SK-N-SH (cell line): ENCODE measurements around the gene SEMA4B. TPM values are rescaled to one million over a fixed set of nuclear protein-coding genes. Genes with fewer than 3 reads are reported as not detected.

Experiments
- CTCF ChIA-PET: fragments of 300-600, 350-600 bp; formaldehyde crosslinking; extraction: SDS; loops from one replicate; lab custom pipeline; 2021; lab: Yijun Ruan, JAX
- POLR2A ChIA-PET: fragments of 350-600 bp; sonication (Branson Sonifier 250); formaldehyde crosslinking; extraction: SDS; loops from one replicate; lab custom pipeline; 2020; ENCODE audit warnings: antibody characterized with exemption, inconsistent platforms; lab: Yijun Ruan, JAX
- DNase-seq: peaks from one replicate; pipeline ENCODE4 v3.0.0; 2012
- H2AFZ ChIP-seq: fragments of 200-600 bp; sonication (generic); 2 replicates; pipeline ENCODE4 v1.8.1; 2016; ENCODE audit warnings: antibody characterized with exemption, mild to moderate bottlenecking, low read depth
- H3F3A ChIP-seq: fragments of 200-600 bp; sonication (generic); replicated peaks from 2 replicates; pipeline ENCODE3; 2016; ENCODE audit warnings: antibody characterized with exemption, mild to moderate bottlenecking; ENCODE audit not compliant: insufficient read depth
- H3K27ac ChIP-seq, 2 experiments: fragments of 200-500 bp in 1 of 2; fragments of 200-600 bp in 1 of 2; sonication (Bioruptor generic) in 1 of 2; sonication (generic), shearing (Covaris generic) in 1 of 2; 2 replicates each; pipeline versions ENCODE4 v1.5.1 to v1.6.1; 2014 to 2016; ENCODE audit warnings: low read depth in 2 of 2, inconsistent platforms in 1 of 2, low read length in 1 of 2, mild to moderate bottlenecking in 1 of 2, mixed read lengths in 1 of 2
- H3K27me3 ChIP-seq: fragments of 200-600 bp; sonication (generic), shearing (Covaris generic); 2 replicates; pipeline ENCODE4 v1.6.1; 2016; ENCODE audit warnings: mixed run types; ENCODE audit not compliant: insufficient read depth
- H3K36me3 ChIP-seq, 2 experiments: fragments of 200-500 bp in 1 of 2; fragments of 200-600 bp in 1 of 2; sonication (Bioruptor generic) in 1 of 2; sonication (generic) in 1 of 2; replicated peaks in 1 of 2; 2 replicates each; pipeline versions ENCODE3 to v1.5.1; 2014 to 2016; ENCODE audit warnings: low read length in 1 of 2, mild to moderate bottlenecking in 1 of 2; ENCODE audit not compliant: insufficient read depth in 2 of 2, control insufficient read depth in 1 of 2
- H3K4me1 ChIP-seq, 2 experiments: fragments of 200-500 bp in 1 of 2; fragments of 200-600 bp in 1 of 2; sonication (Bioruptor generic) in 1 of 2; sonication (generic), shearing (Covaris generic) in 1 of 2; 2 replicates each; pipeline versions ENCODE4 v1.5.1 to v1.6.1; 2014 to 2016; ENCODE audit warnings: low read depth in 1 of 2, low read length in 1 of 2, mixed run types in 1 of 2; ENCODE audit not compliant: insufficient read depth in 2 of 2, control insufficient read depth in 1 of 2
- H3K4me2 ChIP-seq: fragments of 200-600 bp; sonication (generic), shearing (Covaris generic); 2 replicates; pipeline ENCODE4 v1.6.1; 2017; ENCODE audit warnings: mixed run types
- H3K4me3 ChIP-seq, 2 experiments: fragments of 200-500 bp in 1 of 2; fragments of 200-600 bp in 1 of 2; sonication (Bioruptor generic) in 1 of 2; sonication (generic), shearing (Covaris generic) in 1 of 2; 2 replicates each; pipeline versions ENCODE4 v1.5.1 to v1.8.1; 2014 to 2016; ENCODE audit warnings: low read depth in 2 of 2, inconsistent platforms in 1 of 2, low read length in 1 of 2, mild to moderate bottlenecking in 1 of 2, mixed read lengths in 1 of 2, moderate library complexity in 1 of 2
- H3K79me2 ChIP-seq: fragments of 200-600 bp; sonication (generic); 2 replicates; pipeline ENCODE4 v1.8.1; 2017; ENCODE audit warnings: mild to moderate bottlenecking; ENCODE audit not compliant: insufficient read depth
- H3K9ac ChIP-seq: fragments of 200-600 bp; sonication (generic); 2 replicates; pipeline ENCODE4 v1.6.1; 2017; ENCODE audit warnings: mixed run types
- H3K9me2 ChIP-seq: fragments of 200-600 bp; sonication (generic); 2 replicates; pipeline ENCODE4 v1.6.1; 2017; ENCODE audit warnings: mixed run types
- H3K9me3 ChIP-seq: fragments of 200-600 bp; sonication (generic); 2 replicates; pipeline ENCODE4 v1.6.1; 2017; ENCODE audit warnings: mixed run types, mild to moderate bottlenecking, moderate library complexity
- H4K20me1 ChIP-seq: fragments of 200-600 bp; sonication (generic); 2 replicates; pipeline ENCODE4 v1.6.1; 2017; ENCODE audit warnings: mild to moderate bottlenecking, mixed run types; ENCODE audit not compliant: insufficient read depth
- ELF1 ChIP-seq: IDR thresholded peaks from 2 replicates; pipeline ENCODE4 v1.4.0; 2012
- EP300 ChIP-seq, 2 experiments: IDR thresholded peaks; 2 replicates each; pipeline versions ENCODE4 v1.4.0 to v1.6.1; 2012; ENCODE audit warnings: borderline replicate concordance in 1 of 2, low read depth in 1 of 2, low read length in 1 of 2
- FOXJ3 ChIP-seq: sonication (generic); formaldehyde crosslinking; IDR thresholded peaks from 2 replicates; pipeline ENCODE4 v1.5.1; 2020; ENCODE audit warnings: mild to moderate bottlenecking, missing genetic modification reagents
- GATA2 ChIP-seq: sonication (generic); formaldehyde crosslinking; IDR thresholded peaks from 2 replicates; pipeline ENCODE4 v1.5.0; 2020; ENCODE audit warnings: mild to moderate bottlenecking, missing genetic modification reagents
- IRF3 ChIP-seq: fragments of 150-350 bp; IDR thresholded peaks from 2 replicates; pipeline ENCODE4 v1.6.1; 2016; ENCODE audit warnings: mild to moderate bottlenecking, low read depth, low read length
- MAX ChIP-seq: IDR thresholded peaks from 2 replicates; pipeline ENCODE4 v1.4.0; 2012; ENCODE audit warnings: low read depth
- MEF2A ChIP-seq: IDR thresholded peaks from 2 replicates; pipeline ENCODE4 v1.4.0; 2012; ENCODE audit warnings: low read depth, borderline replicate concordance
- MXI1 ChIP-seq: IDR thresholded peaks from 2 replicates; pipeline ENCODE4 v1.6.1; 2012; ENCODE audit warnings: mild to moderate bottlenecking, low read depth, low read length, improper control_type of control experiment
- NFIC ChIP-seq: IDR thresholded peaks from 2 replicates; pipeline ENCODE4 v1.4.0; 2012; ENCODE audit warnings: borderline replicate concordance
- NRF1 ChIP-seq: IDR thresholded peaks from 2 replicates; pipeline ENCODE4 v1.6.1; 2012; ENCODE audit warnings: low read depth, mild to moderate bottlenecking, low read length
- PBX3 ChIP-seq: IDR thresholded peaks from 2 replicates; pipeline ENCODE4; 2012
- POLR2AphosphoS5 ChIP-seq: IDR thresholded peaks from 2 replicates; pipeline ENCODE4 v1.6.1; 2012; ENCODE audit warnings: low read depth, low read length
- RXRA ChIP-seq: IDR thresholded peaks from 2 replicates; pipeline ENCODE4 v1.4.0; 2012; ENCODE audit warnings: low read depth, mild to moderate bottlenecking, borderline replicate concordance
- TAF1 ChIP-seq: IDR thresholded peaks from 2 replicates; pipeline ENCODE4 v1.6.1; 2012; ENCODE audit warnings: low read depth, mild to moderate bottlenecking, low read length, moderate library complexity, borderline replicate concordance
- TCF12 ChIP-seq: IDR thresholded peaks from 2 replicates; pipeline ENCODE4 v1.4.0; 2012
- USF2 ChIP-seq: fragments of 150-350 bp; IDR thresholded peaks from 2 replicates; pipeline ENCODE4 v1.6.1; 2017; ENCODE audit warnings: antibody characterized with exemption, low read length, low read depth, borderline replicate concordance
- YY1 ChIP-seq: IDR thresholded peaks from 2 replicates; pipeline ENCODE4 v1.4.0; 2012; ENCODE audit warnings: low read depth, mild to moderate bottlenecking
- WGBS: methylation state at CpG from one replicate; pipeline ENCODE4 v1.1.6; 2017; ENCODE audit warnings: low lambda C conversion rate; 5-methylcytosine and 5-hydroxymethylcytosine counted together
- polyA plus RNA-seq, 3 experiments: library from polyadenylated mRNA; depleted of rRNA; stranded (reverse); fragments of >200 nt; gene quantifications; 2 replicates each; pipeline ENCODE4 v1.2.3, GENCODE V29; 2012

SEMA4B gene
- polyA plus RNA-seq, 1 of the 3 experiments (the other 2 are of a cell fraction): 38.9 TPM

- Histone ChIP-seq H4K20me1 (no peaks in the 10 kb centered on the region), H3K4me2 (no peak overlapping the region), H3K27me3 (no peaks in the 10 kb centered on the region), H3K27ac (no peak overlapping the region), H3K79me2 (no peaks in the 10 kb centered on the region), H3K4me3 (no peak overlapping the region), H3K4me1 (no peaks in the 10 kb centered on the region), H3K9me3 (no peaks in the 10 kb centered on the region), H3K9me2 (no peaks in the 10 kb centered on the region), H2AFZ (no peak overlapping the region), H3K9ac (no peak overlapping the region), H3F3A (peaks cover 8% of the 10 kb centered on the region), H3K36me3 (no peaks in the 10 kb centered on the region)
- POLR2A ChIA-PET: no interaction called here
- CTCF ChIA-PET: interaction anchor here (1.0 kb wide), 1 partner anchor 101 kb away, joined by 3 read pairs; no protein-coding TSS in a partner anchor
- TF ChIP-seq TAF1 (no peak), ELF1 (no peak), TCF12 (no peak), FOXJ3 (CRISPR knock-in tag) (no peak), MEF2A (no peak)
- DNase-seq: no peak
- WGBS: 84% methylated on average over 8 of the region's 10 CpGs
Observed at GRCh38 chr15:90243943-90244639, 43.0 kb downstream of the SEMA4B start.

- H3K4me2 ChIP-seq: peak overlapping the region; percentile 91
- WGBS: 75% methylated on average over 6 of the region's 6 CpGs
- H3F3A ChIP-seq: peaks cover 8% of the 10 kb centered on the region
- no peaks in the 10 kb centered on the region for H3K9me2 ChIP-seq
- H3K27me3 ChIP-seq: no peaks in the 10 kb centered on the region
- H4K20me1 ChIP-seq: no peaks in the 10 kb centered on the region
- H3K79me2 ChIP-seq: no peaks in the 10 kb centered on the region
- H3K4me3 ChIP-seq: peak overlapping the region; percentile 58 to 95
- H3K4me1 ChIP-seq: no peaks in the 10 kb centered on the region; a peak in 1 of 4 replicates
- ChIA-PET CTCF (interaction anchor here (0.9 to 2.0 kb wide), 11 partner anchors 8 to 147 kb away, joined by 3 to 13 read pairs (median 4); partner anchors contain the start of genes CIB1, GDPGP1 and IDH2), POLR2A (interaction anchor here (0.6 to 1.5 kb wide), 6 partner anchors 15 to 648 kb away, joined by 3 to 8 read pairs (median 4); partner anchors contain the start of genes CIB1, GDPGP1 and NGRN)
- no peaks in the 10 kb centered on the region for H3K36me3 ChIP-seq
- no peak overlapping the region; a peak in 1 of 4 replicates for H3K27ac ChIP-seq
- DNase-seq: no peak
- 0 out of 2 replicates have a peak overlapping the region, but pooled peaks have one; percentile 69 for H3K9ac ChIP-seq
- no peak for TF ChIP-seq NFIC
- TF ChIP-seq, all 33 proteins: peak for 0
- Histone ChIP-seq H3K9me3 (no peaks in the 10 kb centered on the region), H2AFZ (peak overlapping the region; percentile 88)
Observed at GRCh38 chr15:90248789-90249202, 47.7 kb downstream of the SEMA4B start.

GRCh38 chr15:90249203-90249863 is 48.2 kb downstream of the SEMA4B start, which contains the start of gene TTLL13:
TTLL13 (plus strand) TSS chr15:90249556; CDS start chr15:90250631, 1,075 bp downstream.
- ChIA-PET CTCF (interaction anchor here (0.8 to 2.0 kb wide), 19 partner anchors 8 to 646 kb away, joined by 3 to 13 read pairs (median 4); partner anchors contain the start of genes CIB1, GDPGP1, IDH2 and NGRN), POLR2A (interaction anchor here (0.6 to 1.5 kb wide), 6 partner anchors 16 to 648 kb away, joined by 3 to 8 read pairs (median 4); partner anchors contain the start of genes CIB1, GDPGP1 and NGRN)
- Histone ChIP-seq H3K9ac (peak within 1 kb of the TSS; percentile 69), H3K4me3 (peak within 1 kb of the TSS; percentile 58 to 95), H3K36me3 (no peaks in the 10 kb centered on the region), H3K4me1 (no peaks in the 10 kb centered on the region; a peak in 1 of 4 replicates), H4K20me1 (no peaks in the 10 kb centered on the region), H3K9me3 (no peaks in the 10 kb centered on the region), H3F3A (peaks cover 8% of the 10 kb centered on the region), H3K27ac (peak within 1 kb of the TSS in 1 of 2 experiments; percentile 45; a peak in 1 of 4 replicates), H2AFZ (peak within 1 kb of the TSS; percentile 88), H3K79me2 (no peaks in the 10 kb centered on the region), H3K27me3 (no peaks in the 10 kb centered on the region), H3K9me2 (no peaks in the 10 kb centered on the region), H3K4me2 (peak within 1 kb of the TSS; percentile 91)
- WGBS: 3% methylated on average over 23 of the region's 44 CpGs
- DNase-seq: peak; percentile 96
- TF ChIP-seq USF2 (no peak), YY1 (no peak), IRF3 (no peak), EP300 (IDR thresholded peaks at IDR 0.05; ENCODE audit: borderline replicate concordance in 1 of 2, low read depth in 1 of 2, low read length in 1 of 2) (no peak), ELF1 (no peak), NRF1 (no peak), MAX (peak; percentile 87), POLR2AphosphoS5 (no peak), MXI1 (peak; percentile 94), PBX3 (no peak), RXRA (no peak), GATA2 (no peak)
